H9 (cell line): Measurements from ENCODE around the gene TPD52L2. TPM values are rescaled to one million over a fixed set of nuclear protein-coding genes. Genes with fewer than 3 reads are reported as not detected.
"Not testable (repeated sequence)": the region's sequence is repeated elsewhere in the genome, so short reads cannot be mapped to it uniquely, and the experiment has no call there.

Experiments
- DNase-seq: peaks from one replicate; pipeline ENCODE4 v3.0.0-alpha.2; 2017
- H2AFZ ChIP-seq: one replicate; pipeline ENCODE4 v1.6.1; 2013; ENCODE audit warnings: mild to moderate bottlenecking, low read length, control low read depth, moderate library complexity
- H2AK5ac ChIP-seq: 2 replicates; pipeline ENCODE4 v1.6.1; 2013; ENCODE audit warnings: low read length, control low read depth, mixed read lengths; ENCODE audit not compliant: insufficient read length
- H2BK120ac ChIP-seq: one replicate; pipeline ENCODE4 v1.6.1; 2013; ENCODE audit warnings: low read depth, mild to moderate bottlenecking, low read length, control low read depth, inconsistent platforms; ENCODE audit not compliant: poor library complexity, severe bottlenecking
- H2BK12ac ChIP-seq: 2 replicates; pipeline ENCODE4 v1.6.1; 2013; ENCODE audit warnings: low read length, control low read depth, mixed read lengths, low read depth; ENCODE audit not compliant: insufficient read length
- H2BK15ac ChIP-seq: 2 replicates; pipeline ENCODE4 v1.6.1; 2013; ENCODE audit warnings: low read depth, low read length, control low read depth
- H2BK20ac ChIP-seq: one replicate; pipeline ENCODE4 v1.6.1; 2013; ENCODE audit warnings: low read depth, mild to moderate bottlenecking, low read length, control low read depth, inconsistent platforms; ENCODE audit not compliant: poor library complexity, severe bottlenecking
- H2BK5ac ChIP-seq: 2 replicates; pipeline ENCODE4 v1.6.1; 2013; ENCODE audit warnings: low read length, control low read depth, mixed read lengths; ENCODE audit not compliant: insufficient read length
- H3K14ac ChIP-seq: 2 replicates; pipeline ENCODE4 v1.6.1; 2013; ENCODE audit warnings: low read length, control low read depth; ENCODE audit not compliant: insufficient read depth
- H3K18ac ChIP-seq: 2 replicates; pipeline ENCODE4 v1.6.1; 2013; ENCODE audit warnings: low read depth, mild to moderate bottlenecking, mixed read lengths, low read length, control low read depth; ENCODE audit not compliant: insufficient read length
- H3K23ac ChIP-seq: 2 replicates; pipeline ENCODE4 v1.6.1; 2013; ENCODE audit warnings: low read length, control low read depth, mixed read lengths, low read depth; ENCODE audit not compliant: insufficient read length
- H3K23me2 ChIP-seq: 2 replicates; pipeline ENCODE4 v1.6.1; 2013; ENCODE audit warnings: low read depth, mild to moderate bottlenecking, mixed read lengths, low read length, control low read depth; ENCODE audit not compliant: insufficient read length, poor library complexity, severe bottlenecking
- H3K27ac ChIP-seq: 2 replicates; pipeline ENCODE4 v1.5.1; 2013; ENCODE audit warnings: low read length, control low read depth, mixed read lengths, low read depth; ENCODE audit not compliant: insufficient read length
- H3K27me3 ChIP-seq: 2 replicates; pipeline ENCODE4 v1.6.1; 2013; ENCODE audit warnings: low read length, control low read depth, inconsistent platforms; ENCODE audit not compliant: insufficient read depth
- H3K4ac ChIP-seq: 2 replicates; pipeline ENCODE4 v1.6.1; 2013; ENCODE audit warnings: low read depth, mild to moderate bottlenecking, control low read depth, inconsistent platforms, low read length, moderate library complexity
- H3K4me1 ChIP-seq: 2 replicates; pipeline ENCODE4 v1.6.1; 2013; ENCODE audit warnings: low read length, control low read depth, inconsistent platforms; ENCODE audit not compliant: insufficient read depth
- H3K4me2 ChIP-seq: 2 replicates; pipeline ENCODE4 v1.6.1; 2013; ENCODE audit warnings: low read length, control low read depth, mixed read lengths; ENCODE audit not compliant: insufficient read length, insufficient read depth
- H3K56ac ChIP-seq: 2 replicates; pipeline ENCODE4 v1.6.1; 2013; ENCODE audit warnings: low read depth, mild to moderate bottlenecking, mixed read lengths, low read length, control low read depth; ENCODE audit not compliant: insufficient read length
- H3K79me1 ChIP-seq: 2 replicates; pipeline ENCODE4 v1.6.1; 2013; ENCODE audit warnings: low read depth, mild to moderate bottlenecking, moderate library complexity, low read length, control low read depth, inconsistent platforms; ENCODE audit not compliant: insufficient read depth, poor library complexity, severe bottlenecking
- H3K79me2 ChIP-seq: 2 replicates; pipeline ENCODE4 v1.6.1; 2013; ENCODE audit warnings: low read length, control low read depth, inconsistent platforms; ENCODE audit not compliant: insufficient read depth
- H3K9ac ChIP-seq: 2 replicates; pipeline ENCODE4 v1.6.1; 2013; ENCODE audit warnings: low read length, control low read depth, mixed read lengths; ENCODE audit not compliant: insufficient read length; ENCODE audit errors: extremely low read depth
- H3K9me3 ChIP-seq: one replicate; pipeline ENCODE4 v1.6.1; 2013; ENCODE audit warnings: low read depth, low read length, inconsistent platforms; ENCODE audit not compliant: control insufficient read depth
- H3T11ph ChIP-seq: one replicate; pipeline ENCODE4 v1.6.1; 2013; ENCODE audit warnings: mild to moderate bottlenecking, low read length, control low read depth, inconsistent platforms
- H4K20me1 ChIP-seq: one replicate; pipeline ENCODE4 v1.6.1; 2013; ENCODE audit not compliant: control insufficient read depth, insufficient read length, insufficient read depth
- H4K5ac ChIP-seq: 2 replicates; pipeline ENCODE4 v1.6.1; 2013; ENCODE audit warnings: low read depth, mild to moderate bottlenecking, mixed read lengths, low read length, control low read depth; ENCODE audit not compliant: insufficient read length
- H4K8ac ChIP-seq: replicated peaks from 2 replicates; pipeline ENCODE4 v1.6.1; 2013; ENCODE audit warnings: low read length, control low read depth, mixed read lengths, low read depth; ENCODE audit not compliant: insufficient read length
- H4K91ac ChIP-seq: 2 replicates; pipeline ENCODE4 v1.6.1; 2013; ENCODE audit warnings: low read depth, mild to moderate bottlenecking, moderate library complexity, mixed read lengths, low read length, control low read depth; ENCODE audit not compliant: insufficient read length
- H3K27ac Mint-ChIP-seq, 3 experiments: 2 replicates in 2 of 3; 3 replicates in 1 of 3; pipeline ENCODE4 v1.8.0; 2020 to 2021; ENCODE audit warnings: mixed read lengths in 3 of 3, mild to moderate bottlenecking in 1 of 3, moderate library complexity in 1 of 3
- H3K27me3 Mint-ChIP-seq: 2 replicates; pipeline ENCODE4 v1.8.0; 2021; ENCODE audit warnings: low read depth, mild to moderate bottlenecking, moderate library complexity, mixed read lengths
- H3K36me3 Mint-ChIP-seq, 3 experiments: 2 replicates in 2 of 3; 3 replicates in 1 of 3; pipeline ENCODE4 v1.8.0; 2020 to 2021; ENCODE audit warnings: low read depth in 3 of 3, mixed read lengths in 3 of 3; ENCODE audit not compliant: insufficient read depth in 1 of 3
- H3K4me1 Mint-ChIP-seq, 2 experiments: 2 replicates each; pipeline ENCODE4 v1.8.0; 2020; ENCODE audit warnings: mixed read lengths in 2 of 2
- H3K4me3 Mint-ChIP-seq, 2 experiments: 2 replicates in 1 of 2; 3 replicates in 1 of 2; pipeline ENCODE4 v1.8.0; 2020 to 2021; ENCODE audit warnings: mild to moderate bottlenecking in 2 of 2, mixed read lengths in 2 of 2, moderate library complexity in 1 of 2
- H3K9me3 Mint-ChIP-seq, 2 experiments: 2 replicates in 1 of 2; 3 replicates in 1 of 2; pipeline ENCODE4 v1.8.0; 2020; ENCODE audit warnings: mild to moderate bottlenecking in 2 of 2, mixed read lengths in 2 of 2, moderate library complexity in 1 of 2
- WGBS: extraction: QIAGEN DNeasy Blood & Tissue Kit; methylation state at CpG from one replicate; pipeline ENCODE4 v1.1.7; 2013; ENCODE audit warnings: missing lambda C conversion rate, low lambda C conversion rate, mixed read lengths; ENCODE audit not compliant: insufficient read length; ENCODE audit errors: extremely low coverage; 5-methylcytosine and 5-hydroxymethylcytosine counted together
- total RNA-seq: library from RNA; stranded (reverse); gene quantifications from 2 replicates; pipeline ENCODE4 v1.2.1, GENCODE V29; 2021
- TF ChIP-seq, protein P1 (sequence below): fragments of 200-600 bp; sonication (generic); conservative IDR thresholded peaks from 3 replicates; pipeline ENCODE4 v1.8.0; 2021; ENCODE audit warnings: antibody characterized with exemption, mild to moderate bottlenecking

The TPD52L2 gene
- total RNA-seq, 1 experiment from 2014 or later, result 94.1 TPM

GRCh38 chr20:63929071-63929470 is 64.0 kb downstream of the TPD52L2 start:
- Histone ChIP-seq H4K91ac (no peak overlapping the region), H4K20me1 (no peaks in the 10 kb centered on the region)

GRCh38 chr20:63929473-63929883 is 64.4 kb downstream of the TPD52L2 start:
- H2BK20ac ChIP-seq, H2BK15ac ChIP-seq, H2BK120ac ChIP-seq, H4K8ac ChIP-seq, H3K9me3 Mint-ChIP-seq, H3K23me2 ChIP-seq, H4K5ac ChIP-seq, H3K79me1 ChIP-seq, H3K23ac ChIP-seq, H3K14ac ChIP-seq, H3K27ac Mint-ChIP-seq, H3K56ac ChIP-seq, H3K27me3 Mint-ChIP-seq, H2AK5ac ChIP-seq, H3T11ph ChIP-seq, H3K79me2 ChIP-seq, H3K9ac ChIP-seq, H3K27me3 ChIP-seq, H4K20me1 ChIP-seq, H3K27ac ChIP-seq, H2BK12ac ChIP-seq, H3K4ac ChIP-seq, H2BK5ac ChIP-seq, H3K4me2 ChIP-seq, H4K91ac ChIP-seq, H3K4me1 ChIP-seq, H2AFZ ChIP-seq, H3K9me3 ChIP-seq, DNase-seq, H3K4me1 Mint-ChIP-seq, H3K4me3 Mint-ChIP-seq, H3K18ac ChIP-seq: not testable (repeated sequence)
- peaks cover 34 to 61% (median 53%) of the 10 kb centered on the region in 3 experiments for H3K36me3 Mint-ChIP-seq
- no CpG with 5 or more reads among the region's 31 CpGs for WGBS

More at GRCh38 chr20:63929071-63929470, 64.0 kb downstream of the TPD52L2 start:
- no peaks in the 10 kb centered on the region for H3K4me1 ChIP-seq
- WGBS, result no CpG with 5 or more reads among the region's 26 CpGs
- H2AFZ ChIP-seq, result no peak overlapping the region
- H2AK5ac ChIP-seq, result no peak overlapping the region
- H3K4me1 Mint-ChIP-seq, result no peaks in the 10 kb centered on the region
- no peak overlapping the region for H2BK5ac ChIP-seq
- DNase-seq, result no peak
- no peak overlapping the region for H2BK15ac ChIP-seq
- H3K79me1 ChIP-seq, result no peaks in the 10 kb centered on the region
- H3K9me3 ChIP-seq, result no peaks in the 10 kb centered on the region
- no peak overlapping the region for H3K27ac ChIP-seq
- no peak overlapping the region for H2BK120ac ChIP-seq
- no peak overlapping the region for H3T11ph ChIP-seq
- no peak overlapping the region for H3K56ac ChIP-seq
- no peaks in the 10 kb centered on the region for H3K27me3 Mint-ChIP-seq
- no peak overlapping the region for H3K14ac ChIP-seq
- H3K4ac ChIP-seq, result no peak overlapping the region
- no peak overlapping the region for H2BK20ac ChIP-seq
- peaks cover 34 to 60% (median 52%) of the 10 kb centered on the region in 3 experiments for H3K36me3 Mint-ChIP-seq
- no peak overlapping the region for H3K9ac ChIP-seq
- no peaks in the 10 kb centered on the region for H3K9me3 Mint-ChIP-seq
- no peak overlapping the region for H4K5ac ChIP-seq
- 0 out of 5 replicates have a peak overlapping the region, but pooled peaks of 1 of the 2 experiments have one; percentile 9 for H3K4me3 Mint-ChIP-seq
- no peak overlapping the region for H3K23ac ChIP-seq
- no peaks in the 10 kb centered on the region for H3K27me3 ChIP-seq
- TF ChIP-seq, protein P1, sequence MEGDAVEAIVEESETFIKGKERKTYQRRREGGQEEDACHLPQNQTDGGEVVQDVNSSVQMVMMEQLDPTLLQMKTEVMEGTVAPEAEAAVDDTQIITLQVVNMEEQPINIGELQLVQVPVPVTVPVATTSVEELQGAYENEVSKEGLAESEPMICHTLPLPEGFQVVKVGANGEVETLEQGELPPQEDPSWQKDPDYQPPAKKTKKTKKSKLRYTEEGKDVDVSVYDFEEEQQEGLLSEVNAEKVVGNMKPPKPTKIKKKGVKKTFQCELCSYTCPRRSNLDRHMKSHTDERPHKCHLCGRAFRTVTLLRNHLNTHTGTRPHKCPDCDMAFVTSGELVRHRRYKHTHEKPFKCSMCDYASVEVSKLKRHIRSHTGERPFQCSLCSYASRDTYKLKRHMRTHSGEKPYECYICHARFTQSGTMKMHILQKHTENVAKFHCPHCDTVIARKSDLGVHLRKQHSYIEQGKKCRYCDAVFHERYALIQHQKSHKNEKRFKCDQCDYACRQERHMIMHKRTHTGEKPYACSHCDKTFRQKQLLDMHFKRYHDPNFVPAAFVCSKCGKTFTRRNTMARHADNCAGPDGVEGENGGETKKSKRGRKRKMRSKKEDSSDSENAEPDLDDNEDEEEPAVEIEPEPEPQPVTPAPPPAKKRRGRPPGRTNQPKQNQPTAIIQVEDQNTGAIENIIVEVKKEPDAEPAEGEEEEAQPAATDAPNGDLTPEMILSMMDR, result no peak
- no peak overlapping the region for H4K8ac ChIP-seq
- H3K18ac ChIP-seq, result no peak overlapping the region
- no peak overlapping the region for H3K4me2 ChIP-seq
- H2BK12ac ChIP-seq, result no peak overlapping the region
- peak overlapping the region in 1 of 3 experiments; percentile 66; a peak in 1 of 7 replicates for H3K27ac Mint-ChIP-seq
- H3K23me2 ChIP-seq, result no peaks in the 10 kb centered on the region
- H3K79me2 ChIP-seq, result no peaks in the 10 kb centered on the region
